Endothelial cell of umbilical vein (primary cell): ENCODE results near the gene P4HB. TPM values are rescaled to one million over a fixed set of nuclear protein-coding genes. Genes with fewer than 3 reads are reported as not detected.

Experiments used
- BruUV-seq: library from RNA; stranded (reverse); fragments of 400-500 nt; replicated peaks from 2 replicates; lab custom pipeline; 2021; lab: Mats Ljungman, UMichigan
- CTCF ChIA-PET: fragments of 300-600, 350-600 bp; sonication (Branson Sonifier 250); formaldehyde crosslinking; loops from one replicate; lab custom pipeline; 2021; ENCODE audit warnings: antibody characterized with exemption, inconsistent platforms; lab: Charles Lee
- POLR2A ChIA-PET: fragments of 300-600, 350-600 bp; sonication (Branson Sonifier 250); formaldehyde crosslinking; loops from one replicate; lab custom pipeline; 2021; ENCODE audit warnings: antibody characterized with exemption, inconsistent platforms; lab: Charles Lee
- DNase-seq: peaks from one replicate; pipeline ENCODE4 v3.0.0-alpha.2; 2011; ENCODE audit warnings: low read depth, low spot score
- FAIRE-seq: peaks from 2 replicates; lab custom pipeline; 2011; peaks lifted over from hg19 to GRCh38; lab: Jason Lieb, UNC
- H2AFZ ChIP-seq: 2 replicates; pipeline ENCODE4 v1.6.0; 2012; ENCODE audit warnings: low read depth, low read length, control low read depth, inconsistent platforms
- H3K27ac ChIP-seq: 2 replicates; pipeline ENCODE4 v1.5.1; 2011; ENCODE audit warnings: low read depth, mild to moderate bottlenecking, control low read depth, low read length, moderate library complexity; ENCODE audit not compliant: insufficient read depth
- H3K27me3 ChIP-seq, 2 experiments: 2 replicates each; pipeline versions ENCODE4 v1.6.0 to v1.6.1; 2011; ENCODE audit warnings: low read length in 2 of 2, mixed read lengths in 1 of 2; ENCODE audit not compliant: control insufficient read depth in 2 of 2, insufficient read depth in 2 of 2
- H3K36me3 ChIP-seq, 2 experiments: 2 replicates in 1 of 2; 3 replicates in 1 of 2; pipeline ENCODE4 v1.5.1; 2011; ENCODE audit warnings: low read length in 2 of 2, mild to moderate bottlenecking in 1 of 2, moderate library complexity in 1 of 2; ENCODE audit not compliant: control insufficient read depth in 2 of 2, insufficient read depth in 2 of 2; ENCODE audit errors: extremely low read depth in 1 of 2
- H3K4me1 ChIP-seq: 3 replicates; pipeline ENCODE4 v1.5.1; 2011; ENCODE audit warnings: mild to moderate bottlenecking, low read length; ENCODE audit not compliant: control insufficient read depth, insufficient read depth; ENCODE audit errors: extremely low read depth
- H3K4me2 ChIP-seq: 2 replicates; pipeline ENCODE4 v1.6.1; 2011; ENCODE audit warnings: low read length, control low read depth, mixed read lengths; ENCODE audit not compliant: insufficient read depth
- H3K4me3 ChIP-seq, 3 experiments: fragments of 200-600 bp in 1 of 3; sonication (generic), shearing (Covaris generic) in 1 of 3; replicated peaks in 1 of 3; 2 replicates each; pipeline ENCODE4 v1.5.1; 2011 to 2016; ENCODE audit warnings: control low read depth in 3 of 3, low read length in 3 of 3, mild to moderate bottlenecking in 2 of 3, inconsistent platforms in 1 of 3, low read depth in 1 of 3, moderate library complexity in 1 of 3; ENCODE audit not compliant: insufficient read depth in 1 of 3
- H3K79me2 ChIP-seq: 2 replicates; pipeline ENCODE4 v1.6.0; 2012; ENCODE audit warnings: low read length, inconsistent platforms; ENCODE audit not compliant: control insufficient read depth, insufficient read depth
- H3K9ac ChIP-seq: replicated peaks from 2 replicates; pipeline ENCODE3; 2011; ENCODE audit warnings: low read length, control low read depth; ENCODE audit not compliant: insufficient read depth; ENCODE audit errors: extremely low read depth
- H3K9me1 ChIP-seq: replicated peaks from 3 replicates; pipeline ENCODE4 v1.6.0; 2011; ENCODE audit warnings: mild to moderate bottlenecking, low read length; ENCODE audit not compliant: control insufficient read depth, insufficient read depth; ENCODE audit errors: extremely low read depth
- H3K9me3 ChIP-seq: replicated peaks from 2 replicates; pipeline ENCODE4 v1.5.1; 2012; ENCODE audit warnings: low read length, inconsistent platforms; ENCODE audit not compliant: control insufficient read depth, insufficient read depth
- H4K20me1 ChIP-seq: replicated peaks from 2 replicates; pipeline ENCODE3; 2011; ENCODE audit warnings: mild to moderate bottlenecking, low read length; ENCODE audit not compliant: control insufficient read depth, insufficient read depth; ENCODE audit errors: extremely low read depth
- CTCF ChIP-seq, 2 donors: IDR thresholded peaks; 1 replicate in 1 of 2; 2 replicates in 1 of 2; pipeline ENCODE4 v1.5.1; 2011; ENCODE audit warnings: low read length in 2 of 2, mild to moderate bottlenecking in 2 of 2, moderate library complexity in 2 of 2, control low read depth in 1 of 2, inconsistent platforms in 1 of 2, low read depth in 1 of 2; ENCODE audit not compliant: insufficient read depth in 1 of 2; ENCODE audit errors: extremely low read depth in 1 of 2
- FOS ChIP-seq: IDR thresholded peaks from 2 replicates; pipeline ENCODE4 v1.6.1; 2011; ENCODE audit warnings: mild to moderate bottlenecking, low read length, moderate library complexity, borderline replicate concordance; ENCODE audit not compliant: insufficient read depth
- GATA2 ChIP-seq: IDR thresholded peaks from 2 replicates; pipeline ENCODE4 v1.7.0; 2011; ENCODE audit warnings: low read depth, mild to moderate bottlenecking, moderate library complexity, mixed read lengths, low read length; ENCODE audit not compliant: insufficient read length, insufficient read depth
- JUN ChIP-seq: IDR thresholded peaks from 2 replicates; pipeline ENCODE4 v1.6.1; 2011; ENCODE audit warnings: borderline replicate concordance, low read depth; ENCODE audit not compliant: insufficient read length, insufficient read depth
- MAX ChIP-seq: IDR thresholded peaks from 2 replicates; pipeline ENCODE4 v1.6.1; 2011; ENCODE audit not compliant: insufficient read depth, insufficient read length
- MYC ChIP-seq: IDR thresholded peaks from one replicate; pipeline ENCODE4 v1.6.1; 2011; ENCODE audit warnings: mild to moderate bottlenecking, low read depth, low read length
- POLR2A ChIP-seq: IDR thresholded peaks from 2 replicates; pipeline ENCODE4 v1.6.1; 2012; ENCODE audit warnings: low read depth, mild to moderate bottlenecking, control low read depth, low read length
- POLR2AphosphoS5 ChIP-seq: IDR thresholded peaks from 2 replicates; pipeline ENCODE4 v1.6.1; 2012; ENCODE audit warnings: low read depth, mild to moderate bottlenecking, control low read depth, low read length, moderate library complexity; ENCODE audit not compliant: insufficient read depth
- dilution Hi-C: fragments of 300-500 bp; cut with MboI; formaldehyde crosslinking; loops from one replicate; pipeline ENCODE4 v1.15.0; 2019; ENCODE audit warnings: low sequenced_read_pairs; ENCODE audit not compliant: extremely low pct_ligation_motif_present
- intact Hi-C: fragments of 100-400 bp; cut with micrococcal nuclease; formaldehyde crosslinking; loops from one replicate; pipeline ENCODE4 v1.10.0; 2022
- polyA plus RNA-seq, 4 experiments: library from polyadenylated mRNA; depleted of rRNA in 3 of 4; stranded (reverse) in 3 of 4; unstranded in 1 of 4; fragments of >200 nt; gene quantifications; 2 replicates each; pipeline versions ENCODE4 v1.2.1 to v1.2.3, GENCODE V29; 2011 to 2012; ENCODE audit warnings: missing spikeins in 1 of 4
- total RNA-seq: library from RNA; stranded (reverse); gene quantifications from 2 replicates; pipeline ENCODE4 v1.2.3, GENCODE V29; 2021

P4HB gene
- total and polyA plus RNA-seq, 2 donors (not counting 3 experiments of a cell fraction or from before 2014, with no cell fraction given) = 201 to 988 TPM

- ChIA-PET CTCF (interaction anchor here (1.2 to 3.0 kb wide), 4 partner anchors 16 to 151 kb away, joined by 3 to 16 read pairs (median 6); partner anchors contain the start of genes ALYREF, ANAPC11, CENPX and LRRC45), POLR2A (no interaction called here)
- Histone ChIP-seq H3K9me3 (no peaks in the 10 kb centered on the region), H3K27me3 (no peaks in the 10 kb centered on the region), H3K4me1 (peaks cover 17% of the 10 kb centered on the region), H3K36me3 (peaks cover 6 to 17% of the 10 kb centered on the region in 2 experiments), H3K4me2 (peak within 1 kb of the TSS; percentile 79), H3K27ac (peak within 1 kb of the TSS; percentile 77), H4K20me1 (no peaks in the 10 kb centered on the region), H3K79me2 (peaks cover 25% of the 10 kb centered on the region), H3K9me1 (no peaks in the 10 kb centered on the region), H3K4me3 (peak within 1 kb of the TSS; percentile 66 to 85 (median 77)), H3K9ac (peak within 1 kb of the TSS; percentile 89), H2AFZ (peak within 1 kb of the TSS; percentile 10)
- BruUV-seq = no TSS peak
- no peak for FAIRE-seq
- intact Hi-C loops (loop anchor here (2.0 kb wide), 2 partner anchors 20 to 40 kb away; partner anchors contain the start of genes ALYREF, ANAPC11 and PCYT2), dilution Hi-C loops (no loop called here)
- TF ChIP-seq POLR2AphosphoS5 = no peak
- no peak for TF ChIP-seq FOS
- TF ChIP-seq CTCF (IDR thresholded peaks at IDR 0.05; ENCODE audit: extremely low read depth in 1 of 2, insufficient read depth in 1 of 2, low read depth in 1 of 2, low read length in 2 of 2) = no peak
- TF ChIP-seq MYC = no peak
- TF ChIP-seq JUN = no peak
- TF ChIP-seq POLR2A = peak; percentile 75
- no peak for TF ChIP-seq MAX
- TF ChIP-seq GATA2 = no peak
- DNase-seq = no peak
Measured at GRCh38 chr17:81870981-81871386, 10.6 kb upstream of the P4HB start, which contains the start of gene ARHGDIA. ARHGDIA (minus strand) TSS chr17:81871337; CDS start chr17:81869930, 1,407 bp downstream.
